Ectodermal cell (in vitro differentiated cells): ENCODE measurements around the gene POLN.

Source experiments
- H3K27ac ChIP-seq: 2 replicates; pipeline ENCODE4 v1.7.0; 2013; ENCODE audit warnings: mild to moderate bottlenecking, low read depth, low read length; ENCODE audit not compliant: insufficient read depth, poor library complexity, severe bottlenecking
- H3K27me3 ChIP-seq: 2 replicates; pipeline ENCODE4 v1.7.0; 2013; ENCODE audit warnings: mild to moderate bottlenecking, low read length; ENCODE audit not compliant: insufficient read depth, control insufficient read depth, poor library complexity, severe bottlenecking
- H3K36me3 ChIP-seq: one replicate; pipeline ENCODE4 v1.7.0; 2013; ENCODE audit warnings: low read length; ENCODE audit not compliant: control insufficient read depth, insufficient read depth
- H3K4me1 ChIP-seq: one replicate; pipeline ENCODE4 v1.7.0; 2013; ENCODE audit warnings: low read length; ENCODE audit not compliant: control insufficient read depth, insufficient read depth
- H3K4me3 ChIP-seq: 2 replicates; pipeline ENCODE4 v1.7.0; 2013; ENCODE audit warnings: low read depth, low read length, control low read depth; ENCODE audit not compliant: insufficient read depth
- H3K9me3 ChIP-seq: 2 replicates; pipeline ENCODE4 v1.7.0; 2013; ENCODE audit warnings: mild to moderate bottlenecking, low read length, moderate library complexity; ENCODE audit not compliant: control insufficient read depth
- WGBS, 2 experiments: methylation state at CpG; one replicate each; pipeline ENCODE4 v1.1.7; 2013; ENCODE audit warnings: missing lambda C conversion rate in 2 of 2; 5-methylcytosine and 5-hydroxymethylcytosine counted together

Gene POLN

DNA sequence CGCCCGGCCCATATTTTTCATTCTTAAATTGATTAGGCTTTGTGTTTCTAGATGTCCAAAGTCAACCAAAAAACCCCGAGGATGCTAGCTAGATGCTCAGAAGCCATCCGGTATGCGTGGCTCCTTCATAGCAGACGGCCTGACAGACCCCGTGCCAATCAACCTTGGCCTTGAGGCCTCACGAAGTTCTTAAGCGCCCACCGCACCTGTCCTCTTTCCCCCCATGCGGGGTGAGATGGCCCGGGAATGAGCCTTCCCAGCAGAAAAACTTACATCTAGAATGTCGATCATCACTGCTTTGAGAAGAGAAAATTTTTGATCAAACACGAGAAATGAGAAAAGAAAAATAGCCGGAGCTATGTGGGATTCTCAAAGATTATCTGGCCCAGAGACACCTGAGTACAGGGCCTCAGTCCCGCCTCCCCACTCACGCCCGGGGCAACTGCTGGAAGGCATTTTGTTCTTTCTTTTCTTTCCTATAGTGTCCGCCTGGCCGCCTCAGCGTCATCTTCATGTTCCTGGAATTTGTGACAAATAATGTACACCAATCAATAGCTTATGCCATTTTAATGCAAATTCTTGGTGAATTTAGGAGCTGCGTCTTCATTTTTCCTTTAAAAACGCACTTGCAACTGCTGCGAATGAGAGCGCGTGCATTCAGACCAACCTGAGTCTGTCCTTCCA, 184.4 kb downstream of the POLN start:
- Histone ChIP-seq H3K27me3 (peaks cover 63% of the 10 kb centered on the region), H3K27ac (no peak overlapping the region), H3K4me1 (no peaks in the 10 kb centered on the region), H3K9me3 (no peaks in the 10 kb centered on the region), H3K36me3 (no peaks in the 10 kb centered on the region), H3K4me3 (no peak overlapping the region)
- 71% methylated on average over 26 of the region's 26 CpGs for WGBS, 2 experiments

DNA sequence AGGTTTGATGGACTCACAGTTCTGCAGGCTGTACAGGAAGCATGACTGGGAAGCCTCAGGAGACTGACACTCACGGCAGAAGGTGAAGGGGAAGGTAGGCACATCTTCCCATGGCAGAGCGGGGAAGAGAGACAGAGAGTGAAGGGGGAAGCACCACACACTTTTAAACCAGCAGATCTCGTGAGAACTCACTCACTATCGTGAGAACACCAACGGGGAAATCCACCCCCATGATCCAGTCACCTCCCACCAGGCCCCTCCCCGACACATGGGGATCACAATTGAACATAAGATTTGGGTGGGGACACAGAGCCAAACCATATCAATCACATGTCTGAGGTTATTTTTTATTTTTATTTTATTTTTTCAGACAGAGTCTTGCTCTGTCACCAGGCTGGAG, 187.7 kb downstream of the POLN start:
- Histone ChIP-seq H3K36me3 (no peaks in the 10 kb centered on the region), H3K27ac (no peak overlapping the region), H3K4me1 (no peaks in the 10 kb centered on the region), H3K27me3 (peaks cover 38% of the 10 kb centered on the region), H3K9me3 (no peaks in the 10 kb centered on the region), H3K4me3 (no peak overlapping the region)
- 82 to 92% methylated on average over 6 of the region's 6 CpGs for WGBS, 2 experiments

DNA sequence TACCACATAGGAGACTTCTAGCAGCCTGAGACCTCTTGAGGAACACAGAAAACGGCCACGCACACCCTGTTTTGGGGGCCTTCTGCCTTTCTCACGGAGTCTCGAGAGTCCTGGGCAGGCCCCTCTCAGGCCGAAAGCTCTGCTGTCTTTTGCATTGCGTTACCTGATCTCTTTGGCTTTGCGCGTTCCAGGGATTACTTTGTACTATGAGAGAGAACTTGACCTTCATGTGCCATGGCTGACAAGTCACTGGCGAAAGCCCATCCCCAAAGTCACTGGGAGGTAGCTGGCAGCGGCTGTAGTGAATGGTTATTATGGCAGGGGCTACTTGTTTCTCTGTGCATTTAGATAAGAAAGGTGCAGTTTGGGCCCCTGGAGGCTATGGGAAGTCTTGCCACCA, 190.8 kb downstream of the POLN start:
- WGBS, 2 experiments, result 83 to 86% methylated on average over 10 of the region's 10 CpGs
- Histone ChIP-seq H3K36me3 (no peaks in the 10 kb centered on the region), H3K9me3 (no peaks in the 10 kb centered on the region), H3K27ac (no peak overlapping the region), H3K4me1 (no peaks in the 10 kb centered on the region), H3K4me3 (no peak overlapping the region), H3K27me3 (peaks cover 11% of the 10 kb centered on the region)

DNA sequence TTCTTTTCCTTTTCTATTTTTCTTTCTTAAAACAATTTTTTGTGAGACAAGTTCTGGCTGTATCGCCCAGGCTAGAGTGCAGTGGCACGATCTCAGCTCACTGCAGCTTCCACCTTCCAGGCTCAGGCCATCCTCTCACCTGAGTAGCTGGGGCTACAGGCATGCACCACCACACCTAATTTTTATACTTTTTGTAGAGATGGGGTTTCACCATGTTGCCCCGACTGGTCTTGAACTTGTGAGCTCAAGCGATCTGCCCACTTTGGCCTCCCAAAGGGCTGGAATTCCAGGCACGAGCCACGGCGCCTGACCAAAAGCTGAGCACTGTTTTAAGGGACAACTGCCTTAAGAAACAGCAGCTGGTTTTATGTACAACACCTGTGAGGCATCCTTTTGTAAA, 192.1 kb downstream of the POLN start:
- 91 to 92% methylated on average over 7 of the region's 7 CpGs for WGBS, 2 experiments
- Histone ChIP-seq H3K36me3 (no peaks in the 10 kb centered on the region), H3K4me1 (no peaks in the 10 kb centered on the region)

DNA sequence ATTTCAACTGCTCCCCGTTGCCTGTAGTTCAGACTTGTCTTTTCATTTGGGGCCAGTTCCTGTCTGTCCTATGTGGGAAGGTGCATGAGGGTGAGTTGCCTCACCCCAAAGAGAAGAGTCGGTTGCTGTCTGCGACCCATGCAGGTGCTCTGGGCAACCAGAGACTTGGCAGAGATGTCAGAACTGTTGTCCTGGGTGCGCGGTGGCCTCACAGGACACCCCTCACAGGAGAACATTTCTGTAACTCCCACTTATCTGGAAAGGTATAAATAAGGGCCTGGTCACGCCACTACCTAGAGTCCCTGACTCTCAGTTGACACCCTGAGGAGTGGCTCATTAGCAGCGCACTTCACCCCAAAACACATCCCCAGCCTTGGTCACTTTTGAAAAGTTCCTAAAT, 192.5 kb downstream of the POLN start:
- Histone ChIP-seq H3K27me3 (peaks cover 3% of the 10 kb centered on the region), H3K4me3 (no peak overlapping the region), H3K4me1 (no peaks in the 10 kb centered on the region), H3K9me3 (no peaks in the 10 kb centered on the region), H3K27ac (no peak overlapping the region), H3K36me3 (peaks cover 3% of the 10 kb centered on the region)
- WGBS, 2 experiments, result 93 to 94% methylated on average over 7 of the region's 7 CpGs

More for the DNA sequence above, 192.1 kb downstream of the POLN start:
- Histone ChIP-seq H3K4me3 (no peak overlapping the region), H3K27ac (no peak overlapping the region), H3K9me3 (no peaks in the 10 kb centered on the region), H3K27me3 (peaks cover 3% of the 10 kb centered on the region)

DNA sequence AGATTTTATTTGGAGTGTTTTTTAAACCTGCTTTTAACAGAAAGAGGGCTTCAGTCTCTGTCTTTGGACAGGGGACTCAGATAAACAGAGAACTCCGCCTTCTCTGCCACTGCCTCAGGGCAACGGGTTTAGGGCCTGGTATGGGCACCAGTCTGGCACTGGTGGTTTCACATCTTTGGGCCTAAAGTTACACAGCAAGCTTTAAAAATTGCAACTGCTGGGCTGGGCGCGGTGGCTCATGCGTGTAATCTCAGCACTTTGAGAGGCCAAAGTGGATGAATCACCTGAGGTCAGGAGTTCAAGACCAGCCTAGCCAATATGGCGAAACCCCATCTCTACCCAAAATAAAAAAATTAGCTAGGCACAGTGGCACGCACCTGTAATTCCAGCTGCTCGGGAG, 193.1 kb downstream of the POLN start:
- Histone ChIP-seq H3K4me3 (no peak overlapping the region), H3K36me3 (peaks cover 6% of the 10 kb centered on the region), H3K4me1 (no peaks in the 10 kb centered on the region), H3K9me3 (no peaks in the 10 kb centered on the region), H3K27me3 (peaks cover 3% of the 10 kb centered on the region), H3K27ac (no peak overlapping the region)
- WGBS, 2 experiments, result 90 to 92% methylated on average over 8 of the region's 8 CpGs

DNA sequence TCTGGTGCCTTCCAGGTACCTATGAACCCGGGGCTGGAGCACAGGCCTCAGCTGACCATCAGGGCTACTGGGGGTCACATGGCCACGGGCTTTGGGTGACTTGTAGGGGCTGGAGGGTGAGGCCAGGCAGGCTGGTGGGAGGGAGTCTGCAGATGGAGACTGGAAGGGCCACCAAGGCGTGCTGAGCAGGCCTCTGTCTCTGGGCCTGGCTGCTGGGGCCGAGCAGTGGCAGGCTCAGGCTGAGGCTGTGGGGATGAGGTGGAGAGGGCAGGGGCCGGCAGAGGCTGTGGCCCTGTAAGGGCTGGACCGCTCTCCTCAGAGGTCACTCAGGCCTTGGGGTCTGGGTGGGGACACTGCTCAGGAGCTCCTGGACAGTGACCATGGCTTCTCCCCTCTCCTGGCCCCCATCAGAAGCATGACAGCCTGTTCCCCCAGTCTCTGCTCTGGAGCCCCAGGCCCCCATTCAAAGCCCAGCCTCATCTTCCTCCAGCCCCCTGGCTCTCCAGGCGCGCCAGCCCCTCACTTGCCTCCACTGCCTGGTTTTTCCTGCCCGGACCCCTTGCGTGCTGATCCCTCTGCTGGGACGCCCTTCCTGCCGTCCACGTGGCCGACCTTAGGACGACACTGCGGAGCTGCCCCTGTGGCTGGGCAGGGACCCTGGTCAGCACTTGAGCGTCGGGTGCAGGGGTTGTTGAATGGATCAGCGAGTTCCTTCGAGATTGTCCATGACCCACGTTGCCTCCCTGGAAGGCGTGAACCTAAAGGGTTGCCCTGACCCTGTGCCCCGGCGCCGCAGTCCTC, 193.9 kb downstream of the POLN start:
- no peak overlapping the region for H3K4me3 ChIP-seq

DNA sequence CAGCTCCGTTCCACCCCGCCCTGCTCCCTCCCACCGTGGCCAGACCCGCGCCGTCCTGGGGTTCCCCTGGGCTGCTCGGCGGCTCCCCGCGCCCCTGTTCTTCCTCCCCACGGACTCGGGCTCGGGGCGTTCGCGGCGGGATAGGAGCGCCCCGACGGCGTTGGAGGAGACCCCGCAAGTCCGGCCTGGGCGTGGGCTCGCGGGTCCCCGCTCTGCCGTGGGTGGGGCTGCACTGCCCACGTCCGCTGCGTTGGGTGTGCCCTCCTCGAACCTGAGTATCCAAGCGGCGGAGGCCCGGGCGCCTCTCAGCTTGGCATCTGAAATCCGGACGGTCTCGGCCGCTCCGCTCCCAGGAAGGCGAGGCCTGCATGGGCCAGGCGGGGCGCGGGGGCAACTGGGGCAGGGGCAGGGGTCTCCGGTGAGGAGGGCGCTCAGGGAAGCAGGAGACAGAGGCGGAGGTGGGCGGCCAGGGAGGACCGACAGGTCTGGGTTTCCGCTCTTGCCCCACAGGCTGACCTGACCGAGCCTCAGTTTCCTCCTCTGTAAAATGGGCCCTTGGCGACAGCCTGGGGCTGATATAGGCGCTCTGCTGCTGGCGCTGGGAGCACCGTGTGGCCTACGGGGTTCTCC, 194.8 kb downstream of the POLN start:
- Histone ChIP-seq H3K27me3 (peaks cover 14% of the 10 kb centered on the region), H3K4me3 (no peak overlapping the region), H3K27ac (no peak overlapping the region), H3K9me3 (no peaks in the 10 kb centered on the region), H3K36me3 (peaks cover 6% of the 10 kb centered on the region), H3K4me1 (no peaks in the 10 kb centered on the region)
- 90 to 92% methylated on average over 57 of the region's 57 CpGs for WGBS, 2 experiments

More for the DNA sequence above, 193.9 kb downstream of the POLN start:
- Histone ChIP-seq H3K4me1 (no peaks in the 10 kb centered on the region), H3K27me3 (peaks cover 6% of the 10 kb centered on the region), H3K27ac (no peak overlapping the region), H3K9me3 (no peaks in the 10 kb centered on the region), H3K36me3 (peaks cover 6% of the 10 kb centered on the region)
- WGBS, 2 experiments, result 92 to 93% methylated on average over 25 of the region's 25 CpGs

DNA sequence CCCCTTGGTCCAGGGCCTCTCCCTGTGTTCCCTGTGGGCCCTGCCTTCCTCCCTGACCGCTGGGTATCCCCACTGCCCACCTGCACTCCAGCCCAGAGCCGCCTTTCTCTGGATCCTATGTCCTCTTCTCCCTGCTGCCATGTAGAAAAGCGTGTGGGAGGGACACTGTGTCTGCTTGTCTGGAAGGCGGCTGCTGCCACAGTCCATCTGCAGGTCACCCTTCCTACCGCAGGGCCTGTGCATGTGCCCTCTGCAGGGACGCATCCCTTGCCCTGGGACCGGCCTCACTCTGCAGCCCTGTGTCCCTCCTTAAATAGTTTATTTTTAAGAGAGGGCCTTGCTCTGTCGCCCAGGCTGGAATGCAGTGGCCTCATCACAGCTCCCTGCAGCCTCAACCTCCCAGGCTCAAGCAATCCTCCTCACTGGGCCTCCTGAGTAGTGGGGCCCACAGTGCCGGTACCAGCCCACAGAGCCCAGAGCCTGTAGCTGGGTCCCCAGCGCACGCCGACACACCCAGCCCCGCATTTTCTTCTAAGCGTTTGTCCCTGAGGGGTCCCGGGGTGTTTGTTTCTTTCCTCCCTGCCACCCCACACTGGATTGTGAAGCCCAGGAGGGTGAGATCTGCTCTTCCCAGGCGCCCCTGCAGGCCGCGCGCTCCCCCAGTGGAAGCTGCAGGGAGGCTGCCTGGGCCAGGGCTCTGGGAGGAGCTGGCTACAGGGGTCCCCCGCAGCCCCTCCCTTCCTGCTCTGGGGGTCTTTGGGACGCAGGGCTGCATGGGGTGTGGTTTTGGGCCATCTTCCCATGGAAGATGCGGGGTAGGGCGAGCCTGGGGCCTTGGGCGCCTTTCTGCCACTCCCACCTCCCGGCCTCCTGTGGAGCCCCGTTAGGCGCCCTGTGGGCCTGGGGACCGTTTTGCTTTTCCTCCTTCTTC, 195.6 kb downstream of the POLN start:
- Histone ChIP-seq H3K27me3 (peaks cover 21% of the 10 kb centered on the region), H3K36me3 (peaks cover 6% of the 10 kb centered on the region), H3K4me3 (no peak overlapping the region), H3K4me1 (no peaks in the 10 kb centered on the region), H3K9me3 (no peaks in the 10 kb centered on the region), H3K27ac (no peak overlapping the region)
- WGBS, 2 experiments, result 84 to 85% methylated on average over 28 of the region's 28 CpGs
